K562 (cell line): ENCODE data around the gene STK11. TPM values are rescaled to one million over a fixed set of nuclear protein-coding genes. Genes with fewer than 3 reads are reported as not detected.

Experiments
- ATAC-seq: fragments of 200-7000 bp; cut with Tn5 transposase; 3 replicates; pipeline ENCODE4 v1.9.1; 2020; ENCODE audit warnings: moderate library complexity
- BruUV-seq: library from RNA; stranded (reverse); fragments of 400-500 nt; replicated peaks from 2 replicates; lab custom pipeline; 2021; lab: Mats Ljungman, UMichigan
- CTCF ChIA-PET: fragments of 300-600 bp; formaldehyde crosslinking; extraction: SDS; loops from one replicate; lab custom pipeline; 2021; ENCODE audit warnings: low intra/inter-chr PET ratio; lab: Yijun Ruan, JAX
- POLR2A ChIA-PET: fragments of 300-600, 350-650 bp; sonication (Branson Sonifier 250); formaldehyde crosslinking; extraction: SDS; loops from one replicate; lab custom pipeline; 2021; ENCODE audit warnings: antibody characterized with exemption, inconsistent platforms; lab: Yijun Ruan, JAX
- DNase-seq, 4 experiments: peaks; one replicate each; pipeline versions ENCODE4 v3.0.0 to v3.0.0-alpha.2; 2011 to 2018; ENCODE audit warnings: low spot score in 3 of 4, mixed read lengths in 3 of 4; ENCODE audit errors: extremely low read depth in 1 of 4
- FAIRE-seq: peaks from 2 replicates; lab custom pipeline; 2011; peaks lifted over from hg19 to GRCh38; lab: Jason Lieb, UNC
- H2AFZ ChIP-seq: 2 replicates; pipeline ENCODE4 v1.6.0; 2011; ENCODE audit warnings: low read depth, low read length, control low read depth, inconsistent platforms
- H3K27ac ChIP-seq: fragments of 200-600 bp; 3 replicates; pipeline ENCODE4 v1.8.0; 2011; ENCODE audit warnings: low read depth, mild to moderate bottlenecking, control low read depth, inconsistent platforms, low read length, moderate library complexity, mixed read lengths; ENCODE audit errors: extremely low read depth
- H3K27me3 ChIP-seq, 2 experiments: fragments of 300-600 bp in 1 of 2; 2 replicates in 1 of 2; 3 replicates in 1 of 2; pipeline versions ENCODE4 v1.6.0 to v1.8.0; 2011; ENCODE audit warnings: inconsistent platforms in 2 of 2, low read length in 2 of 2, mild to moderate bottlenecking in 1 of 2, mixed read lengths in 1 of 2, moderate library complexity in 1 of 2; ENCODE audit not compliant: control insufficient read depth in 2 of 2, insufficient read depth in 2 of 2
- H3K36me3 ChIP-seq: fragments of 300-600 bp; 3 replicates; pipeline ENCODE4 v1.8.0; 2011; ENCODE audit warnings: mild to moderate bottlenecking, low read length, inconsistent platforms; ENCODE audit not compliant: control insufficient read depth, insufficient read depth
- H3K4me1 ChIP-seq, 2 experiments: fragments of 200-600 bp in 1 of 2; replicated peaks in 1 of 2; 2 replicates in 1 of 2; 3 replicates in 1 of 2; pipeline versions ENCODE4 v1.5.1 to v1.8.0; 2011; ENCODE audit warnings: inconsistent platforms in 2 of 2, low read length in 2 of 2, mild to moderate bottlenecking in 1 of 2, mixed read lengths in 1 of 2, moderate library complexity in 1 of 2; ENCODE audit not compliant: control insufficient read depth in 2 of 2, insufficient read depth in 2 of 2
- H3K4me2 ChIP-seq: 2 replicates; pipeline ENCODE4 v1.6.1; 2011; ENCODE audit warnings: low read length, control low read depth, inconsistent platforms, mixed read lengths; ENCODE audit not compliant: insufficient read depth
- H3K4me3 ChIP-seq: fragments of 200-600 bp; sonication (generic), shearing (Covaris generic); 2 replicates; pipeline ENCODE4 v1.5.1; 2016; ENCODE audit warnings: control low read depth, inconsistent platforms
- H3K79me2 ChIP-seq: fragments of 200-600 bp; 3 replicates; pipeline ENCODE4 v1.8.0; 2011; ENCODE audit warnings: low read length, inconsistent platforms; ENCODE audit not compliant: control insufficient read depth, insufficient read depth
- H3K9ac ChIP-seq, 2 experiments: 2 replicates each; pipeline versions ENCODE4 v1.6.0 to v1.6.1; 2011; ENCODE audit warnings: low read depth in 2 of 2, low read length in 2 of 2, control low read depth in 1 of 2, inconsistent platforms in 1 of 2, mild to moderate bottlenecking in 1 of 2, mixed read lengths in 1 of 2; ENCODE audit not compliant: insufficient read depth in 1 of 2
- H3K9me1 ChIP-seq: one replicate; pipeline ENCODE4 v1.6.0; 2011; ENCODE audit warnings: inconsistent platforms, mild to moderate bottlenecking, low read length, moderate library complexity; ENCODE audit not compliant: control insufficient read depth, insufficient read depth
- H3K9me3 ChIP-seq: replicated peaks from 2 replicates; pipeline ENCODE4 v1.5.1; 2011; ENCODE audit warnings: low read depth, low read length, inconsistent platforms; ENCODE audit not compliant: control insufficient read depth, insufficient read depth
- H4K20me1 ChIP-seq: replicated peaks from 2 replicates; pipeline ENCODE4 v1.6.1; 2011; ENCODE audit warnings: low read length, inconsistent platforms, mixed read lengths; ENCODE audit not compliant: control insufficient read depth, insufficient read depth
- FOXJ2 ChIP-seq: fragments of 200-800 bp; sonication (Bioruptor generic); IDR thresholded peaks from 2 replicates; pipeline ENCODE4 v1.6.1; 2016; ENCODE audit warnings: missing genetic modification characterization, missing compliant biosample characterization
- KLF16 ChIP-seq: IDR thresholded peaks from 2 replicates; pipeline ENCODE4 v1.6.1; 2016; ENCODE audit warnings: antibody characterized with exemption
- NUFIP1 ChIP-seq: fragments of 450-650 bp; IDR thresholded peaks from 2 replicates; pipeline ENCODE4 v1.6.1; 2018; ENCODE audit not compliant: partially characterized antibody
- POLR2A ChIP-seq: fragments of 450-650 bp; conservative IDR thresholded peaks from 2 replicates; pipeline ENCODE4 v1.6.1; 2016
- POLR2AphosphoS5 ChIP-seq: IDR thresholded peaks from 2 replicates; pipeline ENCODE4 v1.6.1; 2011; ENCODE audit warnings: mild to moderate bottlenecking, low read depth, low read length, moderate library complexity; ENCODE audit not compliant: control insufficient read depth, insufficient read depth
- POLR2G ChIP-seq: fragments of 200-400 bp; formaldehyde crosslinking; IDR thresholded peaks from 2 replicates; pipeline ENCODE4 v1.6.1; 2017; ENCODE audit warnings: low read depth, mild to moderate bottlenecking, antibody characterized with exemption, low read length, moderate library complexity
- POLR2H ChIP-seq: IDR thresholded peaks from 2 replicates; pipeline ENCODE4 v1.6.1; 2016; ENCODE audit warnings: missing genetic modification characterization, low read depth, mild to moderate bottlenecking, control low read depth, missing compliant biosample characterization, moderate library complexity
- RBFOX2 ChIP-seq: fragments of 200-400 bp; formaldehyde crosslinking; IDR thresholded peaks from 2 replicates; pipeline ENCODE4 v1.6.1; 2017; ENCODE audit warnings: low read depth, mild to moderate bottlenecking, low read length, moderate library complexity
- ZNF23 ChIP-seq: fragments of 250-450 bp; sonication (Bioruptor Pico); IDR thresholded peaks from 2 replicates; pipeline ENCODE4 v1.4.0; 2020; ENCODE audit warnings: mild to moderate bottlenecking
- ZNF274 ChIP-seq: IDR thresholded peaks from 2 replicates; pipeline ENCODE4 v1.6.1; 2011; ENCODE audit warnings: low read depth, mild to moderate bottlenecking, low read length, moderate library complexity, borderline replicate concordance
- WGBS: fragments of 100-300 bp; shearing (Covaris generic); methylation state at CpG from one replicate; pipeline ENCODE4 v1.1.6; 2016; ENCODE audit warnings: low coverage, mixed read lengths; ENCODE audit not compliant: insufficient coverage; ENCODE audit errors: missing lambda C conversion rate; 5-methylcytosine and 5-hydroxymethylcytosine counted together
- in situ Hi-C: fragments of 300-500 bp; cut with MboI; formaldehyde crosslinking; loops from 4 replicates; pipeline ENCODE4 v1.15.0; 2018; ENCODE audit warnings: inconsistent platforms, mixed read lengths
- intact Hi-C: fragments of 100-400 bp; cut with micrococcal nuclease; formaldehyde crosslinking; loops from 2 replicates; pipeline ENCODE4 v1.14.2; 2022
- polyA plus RNA-seq, 8 experiments: library from polyadenylated mRNA; depleted of rRNA in 4 of 8; stranded (reverse) in 5 of 8; unstranded in 3 of 8; fragments of >200 nt; fragmentation: Nextera tagmentation in 2 of 8; fragmentation: Illumina TruSeq in 1 of 8; extraction: Ambion mirVana in 2 of 8; extraction: Trizol in 1 of 8; gene quantifications; 2 replicates each; pipeline versions ENCODE4 v1.2.1 to v1.2.3, GENCODE V29; 2011 to 2014; ENCODE audit warnings: inconsistent platforms in 1 of 8, missing spikeins in 1 of 8
- total RNA-seq, 7 experiments: library from RNA; depleted of rRNA in 6 of 7; stranded (reverse); fragments of >200 nt in 6 of 7; fragmentation: Illumina TruSeq in 2 of 7; extraction: Trizol in 2 of 7; gene quantifications; 2 replicates each; pipeline versions ENCODE4 v1.2.1 to v1.2.3, GENCODE V29; 2011 to 2021; ENCODE audit warnings: low replicate concordance in 1 of 7
- TF ChIP-seq, protein P1 (sequence below): sonication (generic); formaldehyde crosslinking; IDR thresholded peaks from 2 replicates; pipeline ENCODE4 v1.8.1; 2023; ENCODE audit warnings: mild to moderate bottlenecking, missing genetic modification reagents
- TF ChIP-seq, protein P2 (sequence below): sonication (generic); formaldehyde crosslinking; IDR thresholded peaks from 2 replicates; pipeline ENCODE4 v1.8.1; 2023; ENCODE audit warnings: mild to moderate bottlenecking, missing genetic modification reagents

The STK11 gene
- total and polyA plus RNA-seq, 9 of the 15 experiments (the other 6 are each of a cell fraction or from before 2014, with no cell fraction given): 0.15 to 96.5 (median 31.7) TPM

DNA sequence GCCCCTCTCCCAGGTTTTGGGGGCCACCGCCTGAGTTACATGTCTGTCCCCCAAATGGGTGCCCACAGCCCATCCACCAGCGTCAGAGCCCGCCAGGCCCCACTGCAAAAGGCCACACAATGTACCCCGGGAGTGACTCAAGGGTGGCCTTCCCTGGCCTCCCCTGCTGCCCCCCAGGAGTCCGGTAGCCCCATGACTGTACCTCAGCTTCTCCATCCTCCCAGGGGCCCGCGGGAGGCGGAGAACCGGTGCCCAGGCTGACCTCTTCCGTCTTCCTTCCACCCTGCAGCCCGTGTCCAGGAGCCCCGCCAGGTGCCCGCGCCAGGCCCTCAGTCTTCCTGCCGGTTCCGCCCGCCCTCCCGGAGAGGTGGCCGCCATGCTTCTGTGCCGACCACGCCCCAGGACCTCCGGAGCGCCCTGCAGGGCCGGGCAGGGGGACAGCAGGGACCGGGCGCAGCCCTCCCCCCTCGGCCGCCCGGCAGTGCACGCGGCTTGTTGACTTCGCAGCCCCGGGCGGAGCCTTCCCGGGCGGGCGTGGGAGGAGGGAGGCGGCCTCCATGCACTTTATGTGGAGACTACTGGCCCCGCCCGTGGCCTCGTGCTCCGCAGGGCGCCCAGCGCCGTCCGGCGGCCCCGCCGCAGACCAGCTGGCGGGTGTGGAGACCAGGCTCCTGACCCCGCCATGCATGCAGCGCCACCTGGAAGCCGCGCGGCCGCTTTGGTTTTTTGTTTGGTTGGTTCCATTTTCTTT is 21.9 kb downstream of the STK11 start:
- no peak overlapping the region for H2AFZ ChIP-seq
- ATAC-seq (no peak), FAIRE-seq (no peak)
- no peak overlapping the region for H3K4me3 ChIP-seq
- no peak overlapping the region for H3K9ac ChIP-seq
- intact Hi-C loops: no loop called here
- in situ Hi-C loops: loop anchor here (25.0 kb wide), 1 partner anchor 465 kb away; the partner anchor contains the start of gene MISP
- peaks cover 63% of the 10 kb centered on the region; the same call in 2 of the 3 replicates for H3K36me3 ChIP-seq
- peaks cover 13% of the 10 kb centered on the region; the same call in 2 of the 3 replicates for H3K79me2 ChIP-seq
- CTCF ChIA-PET: no interaction called here
- BruUV-seq: no TSS peak
- H3K9me3 ChIP-seq: no peaks in the 10 kb centered on the region; the same call in 1 of the 2 replicates
- H3K9me1 ChIP-seq: no peaks in the 10 kb centered on the region
- WGBS: 96% methylated on average over 28 of the region's 56 CpGs
- H3K4me1 ChIP-seq: peaks cover 0 to 63% of the 10 kb centered on the region in 2 experiments; a peak in 3 of 5 replicates
- TF ChIP-seq POLR2AphosphoS5 (0 out of 2 replicates have a peak, but pooled peaks have one; percentile 25), POLR2A (0 out of 2 replicates have a peak, but pooled peaks have one; percentile 27), POLR2G (peak; percentile 61), KLF16 (no peak), POLR2H (tag) (no peak), ZNF23 (no peak), RBFOX2 (peak; percentile 23), FOXJ2 (tag) (no peak), ZNF274 (no peak), NUFIP1 (no peak)
- TF ChIP-seq, protein P1, sequence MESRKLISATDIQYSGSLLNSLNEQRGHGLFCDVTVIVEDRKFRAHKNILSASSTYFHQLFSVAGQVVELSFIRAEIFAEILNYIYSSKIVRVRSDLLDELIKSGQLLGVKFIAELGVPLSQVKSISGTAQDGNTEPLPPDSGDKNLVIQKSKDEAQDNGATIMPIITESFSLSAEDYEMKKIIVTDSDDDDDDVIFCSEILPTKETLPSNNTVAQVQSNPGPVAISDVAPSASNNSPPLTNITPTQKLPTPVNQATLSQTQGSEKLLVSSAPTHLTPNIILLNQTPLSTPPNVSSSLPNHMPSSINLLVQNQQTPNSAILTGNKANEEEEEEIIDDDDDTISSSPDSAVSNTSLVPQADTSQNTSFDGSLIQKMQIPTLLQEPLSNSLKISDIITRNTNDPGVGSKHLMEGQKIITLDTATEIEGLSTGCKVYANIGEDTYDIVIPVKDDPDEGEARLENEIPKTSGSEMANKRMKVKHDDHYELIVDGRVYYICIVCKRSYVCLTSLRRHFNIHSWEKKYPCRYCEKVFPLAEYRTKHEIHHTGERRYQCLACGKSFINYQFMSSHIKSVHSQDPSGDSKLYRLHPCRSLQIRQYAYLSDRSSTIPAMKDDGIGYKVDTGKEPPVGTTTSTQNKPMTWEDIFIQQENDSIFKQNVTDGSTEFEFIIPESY (CRISPR knock-in tag): peak; percentile 96
- TF ChIP-seq, protein P2, sequence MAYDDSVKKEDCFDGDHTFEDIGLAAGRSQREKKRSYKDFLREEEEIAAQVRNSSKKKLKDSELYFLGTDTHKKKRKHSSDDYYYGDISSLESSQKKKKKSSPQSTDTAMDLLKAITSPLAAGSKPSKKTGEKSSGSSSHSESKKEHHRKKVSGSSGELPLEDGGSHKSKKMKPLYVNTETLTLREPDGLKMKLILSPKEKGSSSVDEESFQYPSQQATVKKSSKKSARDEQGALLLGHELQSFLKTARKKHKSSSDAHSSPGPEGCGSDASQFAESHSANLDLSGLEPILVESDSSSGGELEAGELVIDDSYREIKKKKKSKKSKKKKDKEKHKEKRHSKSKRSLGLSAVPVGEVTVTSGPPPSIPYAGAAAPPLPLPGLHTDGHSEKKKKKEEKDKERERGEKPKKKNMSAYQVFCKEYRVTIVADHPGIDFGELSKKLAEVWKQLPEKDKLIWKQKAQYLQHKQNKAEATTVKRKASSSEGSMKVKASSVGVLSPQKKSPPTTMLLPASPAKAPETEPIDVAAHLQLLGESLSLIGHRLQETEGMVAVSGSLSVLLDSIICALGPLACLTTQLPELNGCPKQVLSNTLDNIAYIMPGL (CRISPR knock-in tag): no peak
- TF ChIP-seq, all 486 proteins: peak for 5
- Histone ChIP-seq H3K27me3 (no peaks in the 10 kb centered on the region), H4K20me1 (no peaks in the 10 kb centered on the region), H3K27ac (no peak overlapping the region), H3K4me2 (no peak overlapping the region)
- POLR2A ChIA-PET: no interaction called here
- DNase-seq: peak in 1 of 4 experiments; percentile 45
